Activated effector memory CD4-positive, alpha-beta T cell treated with Interleukin-2 at 50 U/mL for 16 hours (primary cell): ENCODE measurements around the gene MYH6.
"Not testable (repeated sequence)": the region's sequence is repeated elsewhere in the genome, so short reads cannot be mapped to it uniquely, and the experiment has no call there.

ENCODE experiments used
- DNase-seq: peaks from one replicate; pipeline ENCODE4 v3.0.0-alpha.2; 2020

MYH6 gene

GRCh38 chr14:23413681-23414080, 5.6 kb upstream of the MYH6 start:
- no peak for DNase-seq

DNA sequence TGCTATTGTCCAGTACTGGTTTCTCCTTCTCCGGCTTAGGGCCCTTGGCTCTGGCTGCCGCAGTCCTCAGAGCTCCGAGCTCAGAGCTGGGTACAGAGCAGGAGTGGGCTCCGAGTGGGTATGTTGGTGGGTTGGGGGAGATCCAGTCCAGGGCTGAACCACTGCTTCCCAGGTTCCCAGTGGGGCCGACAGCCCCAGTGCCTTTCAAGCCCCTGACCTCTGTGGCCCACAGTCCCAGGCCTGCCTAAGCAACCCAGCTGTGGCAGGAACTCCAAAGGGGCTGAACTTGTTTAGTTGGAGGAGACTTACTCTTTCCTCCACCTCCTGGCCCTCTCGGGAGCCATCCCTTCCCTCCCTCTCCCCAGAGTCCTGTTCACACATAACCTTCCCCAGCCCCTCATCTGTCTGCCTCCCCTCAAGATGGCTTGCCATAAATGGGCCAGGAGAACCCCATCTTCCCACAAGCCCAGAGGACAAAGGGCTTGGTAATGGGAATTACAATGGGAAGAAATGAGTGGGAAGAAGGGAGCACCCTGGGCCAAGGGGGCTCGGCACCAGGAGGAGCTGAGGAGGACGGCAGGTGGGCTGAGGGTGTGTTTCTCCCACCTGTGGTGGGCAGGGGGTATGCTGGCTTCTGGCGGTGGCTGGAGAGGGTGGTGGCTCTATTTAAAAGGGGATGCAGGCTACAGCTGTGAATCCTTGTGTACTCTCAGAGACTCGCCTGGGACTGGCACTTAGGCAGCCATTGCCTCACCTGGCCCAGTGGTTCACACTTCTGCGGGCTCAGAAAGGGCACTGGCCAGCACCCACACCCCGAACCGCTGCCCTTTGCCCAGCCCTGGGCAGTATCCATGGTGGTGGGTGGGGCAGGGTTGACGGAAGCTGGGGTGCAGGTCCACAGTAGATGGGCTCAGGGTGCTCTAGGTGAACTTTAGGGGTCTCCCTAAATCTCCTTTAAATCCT, 3.8 kb upstream of the MYH6 start:
- DNase-seq, result no peak

DNA sequence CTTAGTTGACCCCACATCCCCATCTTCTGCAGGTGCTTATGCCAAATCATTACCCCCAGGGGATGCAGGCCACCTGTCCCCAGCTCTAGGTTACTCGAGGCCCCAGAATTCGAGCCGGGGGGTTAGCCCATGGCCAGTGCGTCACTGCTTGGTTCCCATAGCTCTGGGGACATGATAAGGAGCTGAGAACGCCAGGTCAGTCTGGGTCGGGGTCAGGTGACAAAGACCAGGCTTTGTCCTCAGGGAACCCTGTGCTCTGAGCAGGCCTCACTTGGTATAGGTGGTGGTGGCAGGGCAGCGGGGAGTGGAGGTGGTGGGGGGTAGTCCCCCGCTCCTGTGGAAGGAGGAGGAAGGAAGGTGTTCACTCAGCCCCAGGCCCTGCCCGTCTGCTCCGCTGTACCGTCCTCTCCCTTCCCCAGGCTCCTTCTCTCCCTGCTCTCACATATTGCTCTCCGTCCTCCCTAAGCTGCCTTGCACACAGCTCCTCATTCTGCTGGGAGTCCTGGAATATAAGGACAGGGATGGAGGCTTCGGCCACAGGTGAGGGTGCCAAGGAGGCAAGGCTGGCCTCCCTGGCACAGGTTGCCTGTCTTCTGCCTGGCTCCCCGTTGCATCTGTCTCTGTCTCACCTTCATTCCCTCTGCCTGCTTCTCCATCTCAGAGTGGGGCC, 2.0 kb upstream of the MYH6 start:
- DNase-seq, result no peak

DNA sequence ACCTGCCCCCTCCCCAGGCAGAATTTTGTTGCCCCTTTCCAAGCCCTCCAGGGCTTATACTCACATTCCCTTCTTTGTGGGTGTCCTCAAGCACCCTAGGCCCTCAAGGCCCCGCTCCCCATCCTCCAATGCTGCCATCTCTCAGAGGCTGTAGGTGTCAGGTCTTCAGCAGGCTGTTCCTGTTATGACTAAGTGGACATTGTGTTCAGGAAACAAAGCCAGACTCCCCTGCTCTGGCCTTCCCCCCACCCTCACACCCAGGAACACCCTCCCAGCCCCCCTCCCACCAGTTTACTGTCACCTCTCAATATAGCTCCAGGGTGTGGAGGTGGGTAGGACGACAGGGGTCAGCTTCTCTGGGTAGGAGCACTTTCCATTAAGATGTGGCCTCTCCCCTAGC, 1.4 kb upstream of the MYH6 start:
- no peak for DNase-seq

DNA sequence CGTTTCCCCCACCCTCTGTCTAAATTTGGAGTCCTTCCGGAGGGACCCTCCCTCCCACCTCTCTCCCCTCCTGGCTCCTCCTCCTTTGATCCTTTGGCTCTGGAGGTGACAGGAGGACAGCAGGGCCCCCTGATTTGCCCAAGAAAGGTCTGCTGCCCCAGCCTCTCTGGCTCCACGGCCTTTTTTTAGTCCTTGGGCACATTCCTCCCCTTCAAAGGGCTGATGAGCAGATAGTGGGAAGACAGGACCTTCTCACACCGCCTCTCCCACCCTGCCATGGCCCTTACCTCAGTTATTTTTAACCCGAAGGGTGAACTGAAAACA, 196 bp upstream of the MYH6 start:
- DNase-seq, result no peak

- DNase-seq, result no peak
Observed at GRCh38 chr14:23406725-23407355, 1.2 kb downstream of the MYH6 start.

DNA sequence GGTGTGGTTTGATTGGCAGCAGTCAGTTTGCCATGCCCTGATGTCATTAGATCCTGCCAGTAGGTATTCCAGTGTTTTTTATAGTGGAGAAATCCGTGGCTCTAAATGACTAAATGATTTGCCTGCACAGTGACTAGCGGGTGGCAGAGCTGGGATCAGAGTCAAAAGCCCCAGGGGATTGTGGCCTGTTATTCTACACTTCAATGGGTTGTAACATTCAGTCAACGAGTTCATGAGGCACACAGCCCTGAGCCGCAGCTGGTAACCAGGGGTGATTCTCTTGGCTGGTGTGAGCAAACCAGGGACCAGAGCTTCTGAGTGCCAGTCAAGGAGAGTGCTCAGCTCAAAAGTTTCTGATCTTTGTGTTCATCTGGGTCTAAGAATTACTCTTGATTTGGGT, 1.8 kb downstream of the MYH6 start:
- DNase-seq, result no peak

- no peak for DNase-seq
Observed at GRCh38 chr14:23405516-23406025, 2.5 kb downstream of the MYH6 start.

- DNase-seq, result no peak
Observed at GRCh38 chr14:23405096-23405495, 3.0 kb downstream of the MYH6 start.

DNA sequence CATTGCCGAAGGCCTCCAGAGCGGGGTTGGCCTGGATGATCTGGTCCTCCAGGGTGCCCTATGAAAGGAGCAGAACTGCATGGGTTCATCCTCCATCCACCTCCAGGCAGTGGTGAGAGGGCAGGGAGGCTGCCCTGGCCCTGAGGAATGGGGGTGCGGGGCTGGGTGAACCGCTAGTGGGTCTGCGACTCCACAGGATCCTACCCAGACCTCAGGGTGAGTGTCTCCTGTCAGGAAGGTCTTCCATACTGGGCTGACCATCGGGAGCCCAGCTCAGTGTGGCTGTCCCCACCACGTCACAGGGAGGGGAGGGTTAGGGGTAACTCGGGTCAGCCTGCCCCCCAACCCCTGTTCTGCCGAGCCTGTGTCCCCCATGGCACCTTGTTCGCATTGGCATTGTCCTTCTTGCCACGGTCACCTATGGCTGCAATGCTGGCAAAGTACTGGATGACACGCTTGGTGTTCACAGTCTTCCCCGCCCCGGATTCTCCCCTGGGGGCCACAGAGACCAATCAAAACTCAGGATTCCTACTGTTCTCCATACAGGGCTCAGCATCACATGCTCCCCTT, 3.7 kb downstream of the MYH6 start:
- no peak for DNase-seq

DNA sequence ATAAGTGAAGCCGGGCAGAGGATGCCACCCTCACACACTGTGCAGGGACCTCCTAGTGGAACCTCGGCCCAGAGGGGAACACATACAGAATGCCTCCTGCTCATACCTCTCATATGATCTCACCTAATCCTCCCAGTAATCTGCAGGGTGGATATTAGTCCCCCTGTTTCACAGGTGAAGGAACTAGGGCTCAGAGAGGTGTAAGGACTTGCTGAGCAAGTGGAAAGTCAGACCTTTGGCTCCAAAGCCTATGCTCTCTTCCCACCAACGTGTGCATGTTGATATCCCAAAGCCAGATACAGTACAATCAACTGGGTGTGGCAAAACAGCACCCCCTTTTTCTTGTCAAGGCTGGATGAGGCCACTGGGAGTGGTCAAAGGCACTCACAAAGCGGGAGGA, 4.2 kb downstream of the MYH6 start:
- DNase-seq, result no peak

DNA sequence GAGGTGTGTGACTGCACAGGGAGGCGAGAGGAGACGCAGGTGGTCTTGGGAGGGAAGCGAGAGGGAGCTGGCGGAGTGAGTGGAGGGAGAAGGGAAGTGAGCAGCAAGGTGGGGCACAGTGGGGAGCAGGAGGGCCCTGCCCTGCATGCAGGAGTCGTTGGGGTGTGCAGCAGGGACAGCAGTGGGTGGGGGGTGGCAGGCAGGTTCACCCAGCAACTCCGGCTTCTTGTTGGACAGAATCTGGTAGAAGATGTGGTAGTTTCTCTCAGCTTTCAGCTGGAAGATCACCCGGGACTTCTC, 5.0 kb downstream of the MYH6 start:
- no peak for DNase-seq

- no peak for DNase-seq
Observed at GRCh38 chr14:23402296-23403138, 5.6 kb downstream of the MYH6 start.

DNA sequence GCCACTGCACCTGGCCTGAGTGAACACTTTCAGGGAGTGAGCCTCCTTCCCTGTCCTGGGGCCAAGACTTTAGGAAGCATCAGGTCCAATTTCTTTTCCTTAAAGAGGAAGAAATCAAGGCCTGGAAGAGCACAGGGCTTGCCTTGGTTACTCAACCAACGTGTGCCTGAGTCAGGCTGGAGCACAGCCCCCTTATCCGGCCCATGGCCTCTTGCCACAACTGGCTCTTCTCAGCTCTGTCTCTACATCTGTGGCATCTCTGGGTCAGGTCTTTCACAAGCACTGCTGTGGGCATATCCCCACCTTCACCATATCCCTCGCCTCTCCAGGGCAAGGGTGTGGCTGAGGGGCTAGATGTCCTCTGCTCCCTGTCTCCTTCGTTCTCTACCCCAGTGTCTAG, 6.8 kb downstream of the MYH6 start:
- no peak for DNase-seq

GRCh38 chr14:23400496-23401149, 7.5 kb downstream of the MYH6 start:
- not testable (repeated sequence) for DNase-seq

DNA sequence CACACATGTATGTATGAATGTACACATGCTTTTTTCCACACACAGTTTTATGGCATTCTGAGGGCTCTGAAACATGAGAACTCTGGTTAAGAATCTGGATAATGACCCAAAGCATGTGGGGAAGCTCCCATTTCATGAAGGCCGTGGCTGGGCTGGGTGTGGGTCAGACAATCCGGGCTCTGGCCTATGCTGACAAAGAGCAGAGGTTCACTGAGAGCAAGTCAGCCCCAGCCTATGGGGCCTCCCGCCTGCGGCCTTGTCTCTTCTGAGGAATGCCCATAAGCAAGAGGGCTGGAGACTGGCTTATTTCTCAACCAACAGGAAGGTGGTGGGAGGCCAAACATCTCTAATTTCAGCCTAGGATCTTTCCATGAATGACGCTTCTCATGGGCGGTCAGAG, 8.5 kb downstream of the MYH6 start:
- DNase-seq, result no peak

DNA sequence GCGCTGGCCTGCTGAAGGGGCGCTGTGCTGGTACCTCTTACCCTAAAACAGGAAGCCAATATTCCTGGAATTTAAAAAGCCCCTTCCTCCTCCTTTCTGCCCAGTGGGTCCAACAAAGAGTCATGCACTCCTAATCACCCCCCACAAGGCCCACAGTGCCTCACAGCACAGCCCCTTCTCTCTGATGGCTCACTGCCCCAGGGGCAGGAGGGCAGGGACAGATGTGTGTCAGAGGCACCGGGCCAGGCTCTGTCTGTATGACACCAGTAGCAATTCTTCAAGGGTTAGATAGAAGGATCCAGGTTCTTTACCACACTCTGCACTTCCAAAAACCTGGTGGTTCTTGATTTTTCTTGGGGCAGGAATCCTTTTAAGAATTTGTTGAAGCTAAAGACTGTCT, 8.9 kb downstream of the MYH6 start:
- DNase-seq, result no peak

GRCh38 chr14:23398348-23398747, 9.7 kb downstream of the MYH6 start:
- DNase-seq, result no peak

GRCh38 chr14:23396781-23397407, 11.2 kb downstream of the MYH6 start:
- DNase-seq, result no peak

- no peak for DNase-seq
Observed at GRCh38 chr14:23396126-23396525, 11.9 kb downstream of the MYH6 start.

DNA sequence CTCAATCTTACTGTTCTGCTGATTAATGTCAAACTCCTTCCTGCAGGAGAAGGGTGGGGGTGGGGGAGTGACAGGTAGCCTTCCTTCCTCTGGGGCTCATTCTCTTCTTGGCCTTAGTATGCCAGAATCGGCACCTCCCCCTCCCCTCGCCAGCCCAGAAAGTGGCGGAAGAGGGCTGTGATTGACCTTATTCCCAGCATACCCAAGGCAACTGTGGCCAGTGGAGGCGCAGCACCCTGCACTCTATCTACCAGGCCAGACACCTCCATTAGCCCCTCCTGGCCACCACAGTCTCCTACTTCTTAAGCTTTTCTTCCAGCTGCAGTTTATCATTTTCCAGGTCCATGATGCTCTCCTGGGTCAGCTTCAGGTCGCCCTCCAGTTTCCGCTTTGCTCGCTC, 15.5 kb downstream of the MYH6 start:
- DNase-seq, result no peak

- DNase-seq, result not testable (repeated sequence)
Observed at GRCh38 chr14:23389871-23390270, 18.2 kb downstream of the MYH6 start.
